SW 1271 (cell line): Measurements from ENCODE around the gene FAM171A2.

Experiments used
- DNase-seq, 2 experiments: peaks; one replicate each; lab custom pipeline; 2025; lab: John Stamatoyannopoulos, UW

FAM171A2 gene

DNA sequence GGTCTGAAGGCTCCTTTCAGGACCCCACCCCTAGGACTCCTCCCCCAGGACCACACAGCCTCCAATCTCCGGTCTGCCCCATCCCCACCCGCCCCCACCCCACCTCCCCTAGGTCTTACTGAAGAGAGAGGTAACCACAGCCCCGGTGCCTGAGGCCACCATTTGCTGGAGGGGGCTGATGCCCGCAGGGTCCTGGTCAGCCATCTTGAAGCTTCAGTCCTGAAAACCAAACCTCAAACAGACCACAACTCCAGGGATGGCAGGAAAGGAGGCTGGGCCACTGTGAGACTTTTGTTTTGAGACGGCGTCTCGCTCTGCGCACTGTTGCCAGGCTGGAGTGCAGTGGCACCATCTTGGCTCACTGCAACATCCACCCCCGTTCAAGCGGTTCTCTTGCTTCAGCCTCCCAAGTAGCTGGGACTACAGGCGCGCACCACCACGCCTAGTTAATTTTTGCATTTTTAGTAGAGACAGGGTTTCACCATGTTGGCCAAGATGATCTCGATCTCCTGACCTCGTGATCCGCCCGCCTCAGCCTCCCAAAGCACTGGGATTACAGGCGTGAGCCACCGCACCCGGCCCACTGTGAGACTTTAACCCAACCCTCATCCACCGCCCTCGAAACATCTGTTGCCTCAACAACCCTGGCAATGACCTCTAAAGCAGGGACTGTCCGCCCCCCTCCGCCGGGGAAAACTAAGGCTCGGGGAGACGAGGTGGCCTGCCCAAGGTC lies 40.1 kb downstream of the FAM171A2 start:
- DNase-seq = no peak

- DNase-seq = no peak
Observed at GRCh38 chr17:44322236-44322895, 41.3 kb downstream of the FAM171A2 start.

DNA sequence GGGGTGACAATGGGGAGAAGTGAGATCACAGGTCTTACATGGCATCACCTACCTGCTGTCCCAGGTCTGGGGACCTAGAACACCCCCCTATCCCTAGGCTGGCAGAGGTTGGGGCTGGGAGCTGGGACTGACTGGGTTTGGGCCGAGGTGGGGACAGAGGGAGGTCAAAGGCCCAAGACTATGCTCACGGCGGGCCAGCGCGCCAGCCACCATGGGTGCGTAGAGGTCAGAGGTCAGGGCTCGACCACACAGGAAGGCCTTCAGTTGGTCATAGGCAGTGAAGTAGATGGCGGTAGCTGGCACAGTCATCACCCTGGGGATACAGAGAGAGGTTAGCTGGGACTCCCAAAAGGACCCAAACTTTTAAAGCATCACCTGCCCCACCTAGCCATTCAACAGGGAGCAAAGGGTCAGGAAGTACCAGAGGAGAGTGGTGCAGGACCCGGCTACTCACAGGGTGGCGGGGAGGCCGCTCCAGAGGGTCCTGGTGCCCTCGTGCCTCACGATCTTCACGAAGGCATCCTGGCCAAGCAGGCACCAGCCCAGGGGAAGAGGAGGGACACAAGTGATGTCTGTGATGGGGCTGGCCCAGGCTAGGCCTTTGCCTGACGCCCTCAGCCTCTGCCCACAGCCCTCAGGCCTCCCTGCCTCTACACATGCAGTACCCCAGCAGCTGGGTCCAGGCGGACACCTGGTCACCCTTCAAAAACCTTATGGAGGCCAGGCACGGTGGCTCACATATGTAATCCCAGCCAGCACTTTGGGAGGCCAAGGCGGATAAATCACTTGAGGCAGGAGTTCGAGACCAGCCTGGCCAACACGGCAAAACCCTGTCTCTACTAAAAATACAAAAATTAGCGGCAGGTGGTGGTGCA lies 42.2 kb downstream of the FAM171A2 start:
- no peak for DNase-seq

DNA sequence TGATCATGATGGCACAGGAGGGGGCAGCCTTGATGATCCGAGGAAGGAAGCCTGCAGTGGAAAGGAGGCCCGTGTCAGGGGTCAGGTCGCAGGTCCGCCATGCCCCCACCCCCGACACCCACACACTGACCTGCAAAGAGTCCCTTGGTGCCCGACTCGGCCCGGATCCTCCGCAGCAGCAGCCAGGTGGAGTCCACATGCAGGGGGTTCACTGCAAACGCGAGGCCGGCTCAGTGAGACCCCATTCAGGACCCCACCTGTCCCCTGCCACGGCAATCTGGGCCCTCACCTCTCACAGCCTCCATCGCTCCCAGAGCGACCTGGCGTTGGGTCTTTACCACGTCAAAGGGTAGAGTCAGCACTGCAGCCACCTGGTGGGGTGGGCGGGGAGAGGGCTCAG lies 43.6 kb downstream of the FAM171A2 start:
- no peak for DNase-seq

GRCh38 chr17:44318077-44318892 lies 45.4 kb downstream of the FAM171A2 start:
- no peak for DNase-seq

- DNase-seq = no peak
Observed at GRCh38 chr17:44317545-44317944, 46.1 kb downstream of the FAM171A2 start.

GRCh38 chr17:44315760-44316731 lies 47.6 kb downstream of the FAM171A2 start:
- no peak for DNase-seq

DNA sequence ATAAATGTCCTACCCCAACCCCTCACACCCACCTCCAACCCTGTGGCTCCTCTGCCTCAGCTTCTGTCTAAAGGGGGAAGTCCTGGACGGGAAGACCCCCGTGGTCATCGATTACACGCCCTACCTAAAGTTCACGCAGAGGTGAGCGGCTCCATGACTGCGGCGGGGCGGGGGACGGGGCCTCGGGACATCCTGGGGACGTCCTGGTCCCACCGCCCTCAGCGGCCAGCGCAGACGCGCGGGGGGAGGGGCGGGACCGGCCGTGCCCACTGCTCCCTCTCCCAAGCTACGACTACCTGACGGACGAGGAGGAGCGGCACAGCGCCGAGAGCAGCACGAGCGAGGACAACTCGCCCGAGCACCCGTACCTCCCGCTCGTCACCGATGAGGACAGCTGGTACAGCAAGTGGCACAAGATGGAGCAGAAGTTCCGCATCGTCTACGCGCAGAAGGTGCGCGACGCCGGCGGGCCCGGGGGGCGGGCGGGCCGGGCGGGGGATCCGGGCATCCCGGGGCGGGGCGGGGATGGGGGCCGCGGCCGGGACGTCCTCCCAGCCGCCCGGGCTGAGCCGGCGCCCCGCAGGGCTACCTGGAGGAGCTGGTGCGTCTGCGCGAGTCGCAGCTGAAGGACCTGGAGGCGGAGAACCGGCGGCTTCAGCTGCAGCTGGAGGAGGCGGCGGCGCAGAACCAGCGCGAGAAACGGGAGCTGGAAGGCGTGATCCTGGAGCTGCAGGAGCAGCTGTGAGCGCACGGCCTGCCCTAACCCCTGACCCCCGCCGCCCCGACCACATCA lies 48.6 kb downstream of the FAM171A2 start:
- peak in 1 of 2 experiments; percentile 30 for DNase-seq

GRCh38 chr17:44314524-44314868 lies 49.2 kb downstream of the FAM171A2 start:
- no peak for DNase-seq

- no peak for DNase-seq
Observed at GRCh38 chr17:44314031-44314430, 49.6 kb downstream of the FAM171A2 start.

DNA sequence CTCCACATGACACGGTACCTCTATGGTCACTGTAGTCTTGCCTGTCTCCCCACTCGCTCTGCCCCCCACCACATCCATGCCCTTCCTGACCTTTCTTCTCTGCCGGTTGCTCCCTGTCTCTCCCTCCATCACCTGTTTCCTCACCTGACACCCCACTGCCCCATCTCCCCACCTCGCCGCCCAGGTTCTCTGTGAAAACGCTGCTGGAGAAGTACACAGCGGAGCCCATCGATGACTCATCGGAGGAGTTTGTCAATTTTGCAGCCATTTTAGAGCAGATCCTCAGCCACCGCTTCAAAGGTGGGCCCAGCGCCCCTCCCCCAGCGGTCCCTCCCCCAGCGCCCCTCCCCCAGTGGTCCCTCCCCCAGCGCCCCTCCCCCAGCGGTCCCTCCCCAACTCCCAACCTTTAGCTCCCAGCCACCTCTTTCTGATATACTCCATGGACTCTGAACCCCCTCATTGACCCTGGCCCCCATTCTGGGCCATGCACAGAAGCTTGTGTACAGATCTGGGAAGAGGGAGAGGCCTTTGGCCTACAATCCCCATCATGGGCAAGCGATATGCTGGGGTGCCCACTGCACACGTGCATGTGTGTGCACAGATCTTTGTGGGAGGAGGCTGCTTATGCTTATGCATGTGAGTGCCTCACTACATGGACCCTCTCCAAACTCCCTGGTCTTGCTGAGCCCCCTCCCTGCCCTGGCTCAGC lies 51.1 kb downstream of the FAM171A2 start:
- no peak for DNase-seq

DNA sequence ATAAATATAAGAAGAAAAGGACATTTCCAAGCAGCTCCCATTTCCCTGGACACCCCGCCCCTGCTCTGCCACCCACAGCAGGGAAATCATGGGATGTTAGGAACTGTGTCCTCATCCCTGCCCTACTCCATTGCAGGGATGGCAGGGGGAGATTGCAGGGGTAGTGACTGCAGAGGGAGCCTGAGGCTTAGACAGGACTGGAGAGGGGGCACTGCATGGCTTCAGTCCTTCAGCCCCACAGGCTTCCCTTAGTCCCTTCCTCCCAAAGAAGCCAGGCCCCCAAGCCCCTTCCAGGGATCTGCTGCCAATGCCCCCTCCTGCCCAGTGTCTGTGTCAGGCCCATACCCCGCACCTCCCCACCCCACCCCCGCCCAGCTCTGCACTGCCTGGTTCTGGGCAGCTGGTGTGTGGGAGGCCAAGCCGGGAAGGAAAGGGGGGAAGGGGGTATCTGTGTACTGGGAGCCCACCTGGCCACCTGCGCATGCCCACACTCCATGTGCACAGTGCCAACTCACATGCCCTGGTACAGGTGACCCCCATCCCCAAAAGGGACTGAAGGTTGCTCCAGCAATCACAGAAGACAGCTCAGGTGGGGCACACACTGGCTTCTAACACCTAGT lies 52.0 kb downstream of the FAM171A2 start:
- DNase-seq = no peak

DNA sequence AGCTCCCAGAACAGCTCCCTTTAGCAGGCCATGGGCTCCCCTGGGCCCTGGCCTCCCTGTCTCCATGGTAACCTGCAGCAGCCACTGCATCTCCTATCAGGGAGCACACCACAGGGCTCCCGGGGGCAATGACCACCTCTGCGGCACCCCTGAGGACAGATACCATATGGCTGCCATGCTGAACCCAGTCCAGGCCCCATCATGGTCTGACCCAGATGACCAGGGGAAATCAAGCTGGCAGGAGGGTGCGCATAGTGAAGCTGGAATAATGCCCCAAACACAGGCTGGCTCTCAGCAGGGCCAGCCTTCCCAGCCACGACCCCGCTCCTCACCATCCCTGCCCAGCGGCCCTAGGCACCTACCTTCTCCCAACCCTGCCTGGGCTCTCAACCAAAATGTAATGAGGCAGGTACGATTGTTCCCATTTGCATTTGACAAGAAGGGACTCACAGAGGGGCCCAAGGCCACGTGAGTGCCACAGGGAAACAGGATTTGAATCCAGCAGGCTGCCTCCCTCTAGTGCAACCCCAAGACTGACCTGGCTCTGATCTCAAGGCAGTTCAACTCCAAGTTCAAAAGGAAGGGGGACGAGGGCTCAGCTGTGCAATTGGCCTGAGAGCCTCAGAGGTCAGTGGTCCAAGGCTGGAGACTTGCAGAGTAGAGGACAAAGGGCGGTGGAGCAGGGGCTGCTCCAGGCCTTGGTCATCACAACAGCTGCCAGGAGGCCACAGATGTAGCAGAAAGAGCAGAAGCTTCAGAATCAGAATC lies 52.9 kb downstream of the FAM171A2 start:
- DNase-seq = no peak

- no peak for DNase-seq
Observed at GRCh38 chr17:44310188-44310587, 53.5 kb downstream of the FAM171A2 start.

GRCh38 chr17:44309472-44309871 lies 54.2 kb downstream of the FAM171A2 start:
- no peak for DNase-seq

GRCh38 chr17:44308865-44309264 lies 54.8 kb downstream of the FAM171A2 start:
- DNase-seq = no peak

DNA sequence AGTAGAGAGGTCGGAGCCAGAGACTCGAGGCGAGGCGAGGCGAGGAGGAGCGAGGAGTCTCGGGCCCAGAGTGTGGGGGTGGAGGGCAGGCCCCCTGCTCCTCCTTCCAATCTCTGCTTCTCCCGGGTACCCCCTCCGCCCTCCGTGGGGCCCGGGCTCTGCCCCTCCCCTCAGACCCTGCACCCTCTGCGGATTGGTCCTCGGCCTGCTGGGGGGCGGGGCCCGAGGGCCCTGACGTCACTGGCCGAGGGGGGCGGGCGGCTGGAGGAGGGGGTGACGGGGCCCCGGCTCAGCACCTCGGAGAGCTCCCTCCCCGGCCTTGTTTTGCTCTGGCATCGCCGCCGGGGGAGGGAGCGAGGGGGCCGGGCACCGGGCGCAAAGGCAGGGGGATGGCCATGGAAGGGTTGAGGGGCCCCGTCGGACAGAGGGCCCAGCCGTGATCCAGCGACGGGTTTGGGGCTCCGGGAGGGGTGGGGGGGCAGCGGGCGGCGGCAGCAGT lies 55.3 kb downstream of the FAM171A2 start, which contains the start of gene RUNDC3A:
TSS of gene RUNDC3A (plus strand) at position 282 of the 499 bp plus-strand sequence. CDS start 232 bp downstream, outside the sequence.
- DNase-seq = peak; percentile 31 to 39
